ENCODE data around the gene IFNGR1. TPM values are rescaled to one million over a fixed set of nuclear protein-coding genes. Genes with fewer than 3 reads are reported as not detected.

IFNGR1 gene
- total and polyA plus RNA-seq, 12 donors, result 55.8 to 132 (median 78.7) TPM

DNA sequence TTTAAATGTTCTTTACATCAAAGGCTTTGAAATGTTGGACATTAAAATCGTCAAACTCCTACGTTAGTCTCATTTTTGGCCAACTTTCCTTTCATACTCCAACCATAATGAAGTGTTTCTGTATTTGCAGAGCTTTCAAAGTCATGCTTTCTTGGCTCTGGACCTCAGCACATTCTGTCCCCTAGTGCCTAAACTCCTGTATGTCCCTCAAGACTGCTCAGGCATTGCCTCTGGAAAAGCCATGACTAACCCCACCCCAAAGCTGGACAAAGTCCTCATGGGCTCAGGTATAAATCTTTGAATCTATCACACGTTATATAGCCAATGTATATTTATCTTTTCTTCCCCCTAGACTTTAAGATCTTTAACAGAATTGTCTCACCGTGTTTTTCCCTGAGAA, 18.9 kb downstream of the IFNGR1 start:
- Histone ChIP-seq H3K4me3 (no peak overlapping the region), H3K27ac (peak overlapping the region in 1 of 10 donors; percentile 13), H3K27me3 (no peaks in the 10 kb centered on the region), H3K9me3 (no peaks in the 10 kb centered on the region), H3K4me1 (peaks cover 0 to 44% (median 8%) of the 10 kb centered on the region in 9 donors), H3K36me3 (peaks cover 0 to 90% (median 43%) of the 10 kb centered on the region in 9 donors)
- WGBS, 2 donors, result 92 to 94% methylated on average over 4 of the region's 4 CpGs
- TF ChIP-seq, protein P1, sequence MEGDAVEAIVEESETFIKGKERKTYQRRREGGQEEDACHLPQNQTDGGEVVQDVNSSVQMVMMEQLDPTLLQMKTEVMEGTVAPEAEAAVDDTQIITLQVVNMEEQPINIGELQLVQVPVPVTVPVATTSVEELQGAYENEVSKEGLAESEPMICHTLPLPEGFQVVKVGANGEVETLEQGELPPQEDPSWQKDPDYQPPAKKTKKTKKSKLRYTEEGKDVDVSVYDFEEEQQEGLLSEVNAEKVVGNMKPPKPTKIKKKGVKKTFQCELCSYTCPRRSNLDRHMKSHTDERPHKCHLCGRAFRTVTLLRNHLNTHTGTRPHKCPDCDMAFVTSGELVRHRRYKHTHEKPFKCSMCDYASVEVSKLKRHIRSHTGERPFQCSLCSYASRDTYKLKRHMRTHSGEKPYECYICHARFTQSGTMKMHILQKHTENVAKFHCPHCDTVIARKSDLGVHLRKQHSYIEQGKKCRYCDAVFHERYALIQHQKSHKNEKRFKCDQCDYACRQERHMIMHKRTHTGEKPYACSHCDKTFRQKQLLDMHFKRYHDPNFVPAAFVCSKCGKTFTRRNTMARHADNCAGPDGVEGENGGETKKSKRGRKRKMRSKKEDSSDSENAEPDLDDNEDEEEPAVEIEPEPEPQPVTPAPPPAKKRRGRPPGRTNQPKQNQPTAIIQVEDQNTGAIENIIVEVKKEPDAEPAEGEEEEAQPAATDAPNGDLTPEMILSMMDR (IDR thresholded peaks at IDR 0.05), result no peak
- ATAC-seq (peak in 1 of 8 donors; percentile 26), DNase-seq (no peak)
- intact Hi-C loops (cut with DNase I), result loop anchor here in 7 of 10 donors (5.0 to 10.0 kb wide), 6 partner anchors 95 to 115 kb away; no protein-coding TSS in a partner anchor

GRCh38 chr6:137197684-137198645, 21.2 kb downstream of the IFNGR1 start:
- H3K27me3 ChIP-seq, result no peaks in the 10 kb centered on the region
- no peak for DNase-seq
- H3K4me1 ChIP-seq, result peaks cover 0 to 34% (median 4%) of the 10 kb centered on the region in 9 donors
- H3K27ac ChIP-seq, result peak overlapping the region in 1 of 10 donors; percentile 3
- H3K9me3 ChIP-seq, result no peaks in the 10 kb centered on the region
- peaks cover 0 to 67% (median 28%) of the 10 kb centered on the region in 9 donors for H3K36me3 ChIP-seq
- no peak for ATAC-seq
- no peak overlapping the region for H3K4me3 ChIP-seq
- WGBS, 2 donors, result 94% methylated on average over 11 of the region's 11 CpGs
- intact Hi-C loops (cut with DNase I), result loop anchor here in 1 of 10 donors (5.0 kb wide), 1 partner anchor 101 kb away; no protein-coding TSS in a partner anchor
- TF ChIP-seq, protein P1 (IDR thresholded peaks at IDR 0.05), result no peak

DNA sequence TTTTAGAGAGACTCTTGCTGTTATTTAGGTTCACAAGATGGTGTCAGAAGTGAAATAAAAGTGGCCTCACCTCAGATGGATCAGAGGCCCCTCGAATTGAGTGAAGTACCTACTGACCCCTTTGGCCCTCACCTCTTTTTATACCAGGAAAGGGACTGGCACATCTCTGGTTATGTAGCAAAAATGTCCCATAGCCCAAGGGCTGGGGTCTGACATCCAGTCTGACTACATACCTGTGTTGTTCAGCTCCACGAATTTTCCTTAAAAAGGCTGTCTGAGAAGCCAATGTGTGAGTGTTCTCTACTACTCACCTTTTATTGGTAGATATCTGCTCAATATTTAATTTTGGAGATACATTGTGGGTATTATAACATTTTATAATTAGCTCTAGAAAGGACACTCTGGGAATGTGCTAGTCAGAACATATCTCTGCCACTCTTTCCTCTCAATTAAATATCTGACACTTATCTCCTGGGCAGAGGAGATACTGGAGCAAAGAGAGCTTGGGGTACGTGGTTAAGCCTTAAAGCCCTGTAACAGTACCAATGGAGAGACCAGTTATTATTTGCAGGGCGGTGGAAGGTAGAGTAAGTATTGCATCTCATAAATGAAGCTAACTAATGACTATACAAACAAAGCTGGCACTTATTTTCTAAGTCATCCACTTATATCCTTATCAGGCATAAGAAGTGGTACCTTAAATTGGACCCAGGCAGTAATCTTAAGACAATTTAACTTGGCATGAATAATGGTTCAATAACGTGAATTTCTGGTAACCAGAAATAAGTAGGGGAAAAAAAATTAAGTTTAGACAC, 25.7 kb downstream of the IFNGR1 start:
- Histone ChIP-seq H3K4me1 (peaks cover 0 to 49% (median 22%) of the 10 kb centered on the region in 9 donors), H3K36me3 (peaks cover 0 to 26% (median 14%) of the 10 kb centered on the region in 9 donors), H3K9me3 (peaks cover 0 to 24% (median 13%) of the 10 kb centered on the region in 11 donors), H3K27me3 (no peaks in the 10 kb centered on the region), H3K27ac (peak overlapping the region in 1 of 10 donors; percentile 4), H3K4me3 (no peak overlapping the region)
- TF ChIP-seq, protein P1 (IDR thresholded peaks at IDR 0.05), result no peak
- intact Hi-C loops (cut with DNase I), result no loop called here
- WGBS, 2 donors, result 76 to 79% methylated on average over 5 of the region's 5 CpGs
- ATAC-seq (peak in 2 of 8 donors; percentile 10 to 37), DNase-seq (no peak)

GRCh38 chr6:137192821-137193220, 26.4 kb downstream of the IFNGR1 start:
- TF ChIP-seq, protein P1 (IDR thresholded peaks at IDR 0.05), result no peak
- peaks cover 0 to 30% (median 17%) of the 10 kb centered on the region in 11 donors for H3K9me3 ChIP-seq
- peaks cover 0 to 47% (median 22%) of the 10 kb centered on the region in 9 donors for H3K4me1 ChIP-seq
- 90 to 92% methylated on average over 4 of the region's 4 CpGs for WGBS, 2 donors
- intact Hi-C loops (cut with DNase I), result no loop called here
- no peaks in the 10 kb centered on the region for H3K27me3 ChIP-seq
- DNase-seq, result no peak
- no peak for ATAC-seq
- H3K4me3 ChIP-seq, result no peak overlapping the region
- peaks cover 0 to 20% (median 7%) of the 10 kb centered on the region in 9 donors for H3K36me3 ChIP-seq
- H3K27ac ChIP-seq, result peak overlapping the region in 1 of 10 donors; percentile 4
